HepG2 (cell line): ENCODE data around the gene ECSCR. TPM values are rescaled to one million over a fixed set of nuclear protein-coding genes. Genes with fewer than 3 reads are reported as not detected.
"Not testable (repeated sequence)": the region's sequence is repeated elsewhere in the genome, so short reads cannot be mapped to it uniquely, and the experiment has no call there.

Experiments
- ATAC-seq: fragments of 200-7000 bp; cut with Tn5 transposase; 3 replicates; pipeline ENCODE4 v1.9.1; 2020; ENCODE audit warnings: mild to moderate bottlenecking, moderate library complexity
- BruUV-seq: library from RNA; stranded (reverse); fragments of 400-500 nt; replicated peaks from 2 replicates; lab custom pipeline; 2021; lab: Mats Ljungman, UMichigan
- CTCF ChIA-PET: fragments of 300-600 bp; formaldehyde crosslinking; extraction: SDS; loops from one replicate; lab custom pipeline; 2021; ENCODE audit warnings: low total read pairs, inconsistent platforms, low intra/inter-chr PET ratio; lab: Yijun Ruan, JAX
- POLR2A ChIA-PET: fragments of 350-600 bp; sonication (Branson Sonifier 250); formaldehyde crosslinking; loops from one replicate; lab custom pipeline; 2020; ENCODE audit warnings: antibody characterized with exemption, inconsistent platforms; lab: Yijun Ruan, JAX
- DNase-seq: peaks from one replicate; pipeline ENCODE4 v3.0.0-alpha.2; 2015; ENCODE audit warnings: low spot score
- FAIRE-seq: peaks from 3 replicates; lab custom pipeline; 2011; peaks lifted over from hg19 to GRCh38; lab: Jason Lieb, UNC
- H2AFZ ChIP-seq: one replicate; pipeline ENCODE4 v1.6.1; 2011; ENCODE audit warnings: low read length, inconsistent platforms
- H3K27ac ChIP-seq: fragments of 300-600 bp; 3 replicates; pipeline ENCODE4 v1.8.0; 2011; ENCODE audit warnings: mixed run types, mild to moderate bottlenecking, mixed read lengths, low read length, inconsistent platforms; ENCODE audit not compliant: insufficient read depth; ENCODE audit errors: extremely low read length
- H3K27me3 ChIP-seq, 2 experiments: fragments of 200-600 bp in 1 of 2; 2 replicates in 1 of 2; 3 replicates in 1 of 2; pipeline versions ENCODE4 v1.6.0 to v1.8.0; 2011; ENCODE audit warnings: low read length in 2 of 2, mild to moderate bottlenecking in 2 of 2, moderate library complexity in 2 of 2, inconsistent platforms in 1 of 2; ENCODE audit not compliant: insufficient read depth in 2 of 2, control insufficient read depth in 1 of 2
- H3K36me3 ChIP-seq, 2 experiments: fragments of 200-600 bp in 1 of 2; replicated peaks in 1 of 2; 2 replicates in 1 of 2; 3 replicates in 1 of 2; pipeline versions ENCODE4 v1.5.1 to v1.8.0; 2011; ENCODE audit warnings: low read length in 2 of 2, inconsistent platforms in 1 of 2; ENCODE audit not compliant: insufficient read depth in 2 of 2, control insufficient read depth in 1 of 2
- H3K4me1 ChIP-seq: 2 replicates; pipeline ENCODE4 v1.5.1; 2012; ENCODE audit warnings: low read length, inconsistent platforms; ENCODE audit not compliant: insufficient read depth
- H3K4me2 ChIP-seq: 2 replicates; pipeline ENCODE4 v1.6.0; 2011; ENCODE audit warnings: low read depth, low read length, inconsistent platforms
- H3K4me3 ChIP-seq, 3 experiments: fragments of 200-600 bp in 1 of 3; sonication (generic), shearing (Covaris generic) in 1 of 3; replicated peaks in 1 of 3; 2 replicates each; pipeline ENCODE4 v1.5.1; 2011 to 2016; ENCODE audit warnings: low read length in 3 of 3, inconsistent platforms in 2 of 3, low read depth in 2 of 3, mild to moderate bottlenecking in 2 of 3, control low read depth in 1 of 3, mixed read lengths in 1 of 3; ENCODE audit not compliant: insufficient read depth in 1 of 3
- H3K79me2 ChIP-seq: one replicate; pipeline ENCODE4 v1.6.1; 2011; ENCODE audit warnings: low read length, inconsistent platforms; ENCODE audit not compliant: insufficient read depth
- H3K9ac ChIP-seq: 2 replicates; pipeline ENCODE4 v1.6.0; 2011; ENCODE audit warnings: mild to moderate bottlenecking, low read depth, low read length, inconsistent platforms; ENCODE audit not compliant: insufficient read depth
- H3K9me3 ChIP-seq: 2 replicates; pipeline ENCODE4 v1.5.1; 2012; ENCODE audit warnings: mild to moderate bottlenecking, low read length
- H4K20me1 ChIP-seq: 2 replicates; pipeline ENCODE4 v1.6.0; 2011; ENCODE audit warnings: inconsistent platforms, mild to moderate bottlenecking, low read length, moderate library complexity; ENCODE audit not compliant: insufficient read depth
- ARID4A ChIP-seq: sonication (generic); formaldehyde crosslinking; IDR thresholded peaks from 2 replicates; pipeline ENCODE4 v1.5.0; 2020; ENCODE audit warnings: mild to moderate bottlenecking, missing genetic modification reagents, borderline replicate concordance
- BORCS8-MEF2B ChIP-seq: sonication (generic); formaldehyde crosslinking; IDR thresholded peaks from 2 replicates; pipeline ENCODE4 v1.8.0; 2022; ENCODE audit warnings: mild to moderate bottlenecking, missing genetic modification reagents
- ELF1 ChIP-seq: sonication (generic); formaldehyde crosslinking; IDR thresholded peaks from 2 replicates; pipeline ENCODE4 v1.4.0; 2020; ENCODE audit warnings: missing genetic modification reagents
- ERF ChIP-seq: IDR thresholded peaks from 2 replicates; pipeline ENCODE4 v1.6.1; 2018; ENCODE audit warnings: missing biosample characterization, missing genetic modification reagents
- ETV5 ChIP-seq: IDR thresholded peaks from 2 replicates; pipeline ENCODE4 v1.6.1; 2018; ENCODE audit warnings: missing biosample characterization, missing genetic modification reagents, inconsistent platforms, borderline replicate concordance
- IRF2 ChIP-seq: IDR thresholded peaks from 2 replicates; pipeline ENCODE4 v1.6.1; 2018; ENCODE audit warnings: missing genetic modification reagents, missing compliant biosample characterization
- KLF16 ChIP-seq, 2 experiments: sonication (generic) in 1 of 2; formaldehyde crosslinking in 1 of 2; IDR thresholded peaks; 2 replicates each; pipeline versions ENCODE4 v1.6.1 to v1.8.0; 2016 to 2023; ENCODE audit warnings: missing genetic modification reagents in 2 of 2, missing compliant biosample characterization in 1 of 2
- MEIS2 ChIP-seq: sonication (generic); formaldehyde crosslinking; IDR thresholded peaks from 2 replicates; pipeline ENCODE4 v1.9.0; 2021; ENCODE audit warnings: mild to moderate bottlenecking, missing genetic modification reagents
- PHF21A ChIP-seq: sonication (generic); formaldehyde crosslinking; IDR thresholded peaks from 2 replicates; pipeline ENCODE4 v1.5.0; 2020; ENCODE audit warnings: mild to moderate bottlenecking, missing genetic modification reagents
- RCOR2 ChIP-seq: IDR thresholded peaks from 2 replicates; pipeline ENCODE4 v1.6.1; 2016; ENCODE audit warnings: missing biosample characterization, missing genetic modification reagents
- REL ChIP-seq: sonication (generic); formaldehyde crosslinking; conservative IDR thresholded peaks from 2 replicates; pipeline ENCODE4 v1.8.0; 2022; ENCODE audit warnings: mild to moderate bottlenecking, missing genetic modification reagents, moderate library complexity
- RFXAP ChIP-seq: sonication (generic); formaldehyde crosslinking; IDR thresholded peaks from 2 replicates; pipeline ENCODE4 v1.4.0; 2020; ENCODE audit warnings: missing genetic modification reagents, borderline replicate concordance
- SPEN ChIP-seq: sonication (generic); formaldehyde crosslinking; IDR thresholded peaks from 2 replicates; pipeline ENCODE4 v1.5.1; 2020; ENCODE audit warnings: low read depth, mild to moderate bottlenecking, missing genetic modification reagents
- TAF1 ChIP-seq: sonication (generic); formaldehyde crosslinking; IDR thresholded peaks from 2 replicates; pipeline ENCODE4 v1.4.0; 2020; ENCODE audit warnings: missing genetic modification reagents
- YEATS4 ChIP-seq: sonication (generic); formaldehyde crosslinking; IDR thresholded peaks from 2 replicates; pipeline ENCODE4 v1.4.0; 2020; ENCODE audit warnings: missing genetic modification reagents, borderline replicate concordance
- ZBTB25 ChIP-seq: IDR thresholded peaks from 2 replicates; pipeline ENCODE4 v1.6.1; 2018; ENCODE audit warnings: missing genetic modification reagents
- ZMYM4 ChIP-seq: sonication (generic); formaldehyde crosslinking; IDR thresholded peaks from 2 replicates; pipeline ENCODE4 v1.8.1; 2023; ENCODE audit warnings: mild to moderate bottlenecking, missing genetic modification reagents
- ZNF136 ChIP-seq: sonication (generic); formaldehyde crosslinking; IDR thresholded peaks from 2 replicates; pipeline ENCODE4 v1.8.1; 2022; ENCODE audit warnings: low read depth, mild to moderate bottlenecking, moderate library complexity, missing genetic modification reagents
- ZNF772 ChIP-seq: sonication (generic); formaldehyde crosslinking; IDR thresholded peaks from 2 replicates; pipeline ENCODE4 v1.5.0; 2020; ENCODE audit warnings: mild to moderate bottlenecking, missing genetic modification reagents
- ZNF792 ChIP-seq: IDR thresholded peaks from 2 replicates; pipeline ENCODE4 v1.6.1; 2016
- WGBS: methylation state at CpG from one replicate; pipeline ENCODE4 v1.1.6; 2017; ENCODE audit warnings: low lambda C conversion rate; 5-methylcytosine and 5-hydroxymethylcytosine counted together
- in situ Hi-C: cut with HindIII; loops from 2 replicates; pipeline ENCODE4 v1.10.0; 2017; ENCODE audit warnings: low pct_unique_long_range_greater_than_20kb; ENCODE audit not compliant: extremely low pct_ligation_motif_present
- intact Hi-C: fragments of 100-400 bp; cut with micrococcal nuclease; formaldehyde crosslinking; loops from one replicate; pipeline ENCODE4 v1.10.0; 2022; ENCODE audit not compliant: unreplicated experiment
- polyA plus RNA-seq, 8 experiments: library from polyadenylated mRNA; depleted of rRNA in 3 of 8; stranded (reverse) in 7 of 8; unstranded in 1 of 8; fragments of >200 nt; fragmentation: Illumina TruSeq in 4 of 8; extraction: Trizol in 4 of 8; gene quantifications; 2 replicates each; pipeline versions ENCODE4 v1.2.1 to v1.2.3, GENCODE V29; 2011 to 2016; ENCODE audit warnings: low read depth in 4 of 8, missing spikeins in 1 of 8, mixed read lengths in 1 of 8; ENCODE audit not compliant: insufficient read depth in 1 of 8
- total RNA-seq, 5 experiments: library from RNA; depleted of rRNA; stranded (reverse); fragments of >200 nt; fragmentation: Illumina TruSeq; extraction: Trizol; gene quantifications; 2 replicates each; pipeline ENCODE4 v1.2.3, GENCODE V29; 2016; ENCODE audit warnings: low read depth in 1 of 5

The ECSCR gene
- total and polyA plus RNA-seq, 2 of the 13 experiments (the other 11 are each of a cell fraction or from before 2014, with no cell fraction given), result 0.18 TPM; not detected in 1

- Histone ChIP-seq H3K4me3 (peak overlapping the region; percentile 77 to 84 (median 79)), H3K4me1 (peaks cover 33% of the 10 kb centered on the region), H3K9ac (peak overlapping the region; percentile 81), H3K4me2 (peak overlapping the region; percentile 82), H3K79me2 (peaks cover 35% of the 10 kb centered on the region), H3K27ac (peak overlapping the region; percentile 82), H2AFZ (peak overlapping the region; percentile 72)
- DNase-seq, result peak; percentile 81
- intact Hi-C loops, result loop anchor here (5.0 kb wide), 1 partner anchor 67 kb away; the partner anchor contains the start of gene DNAJC18
- H3K36me3 ChIP-seq, H3K27me3 ChIP-seq, CTCF ChIA-PET, FAIRE-seq, H3K9me3 ChIP-seq, H4K20me1 ChIP-seq, BruUV-seq, in situ Hi-C loops: not testable (repeated sequence)
- peak; percentile 89 for ATAC-seq
- WGBS, result 0% methylated on average over 15 of the region's 15 CpGs
- POLR2A ChIA-PET, result interaction anchor here (0.7 to 3.0 kb wide), 27 partner anchors 8 to 271 kb away, joined by 3 to 52 read pairs (median 5); partner anchors contain the start of genes DNAJC18, MATR3, PAIP2 and STING1
- TF ChIP-seq KLF16 (CRISPR knock-in tag; IDR thresholded peaks at IDR 0.05) (0 out of 4 replicates have a peak, but pooled peaks of 1 of the 2 experiments have one; percentile 30), IRF2 (CRISPR knock-in tag) (peak; percentile 78), PHF21A (CRISPR knock-in tag) (0 out of 2 replicates have a peak, but pooled peaks have one; percentile 50), YEATS4 (CRISPR knock-in tag) (peak; percentile 69; the same call in 1 of the 2 replicates), SPEN (0 out of 2 replicates have a peak, but pooled peaks have one; percentile 33), ZNF136 (CRISPR knock-in tag) (peak; percentile 44; the same call in 1 of the 2 replicates), TAF1 (peak; percentile 59; the same call in 1 of the 2 replicates), ARID4A (CRISPR knock-in tag) (peak; percentile 33; the same call in 1 of the 2 replicates), RFXAP (CRISPR knock-in tag) (0 out of 2 replicates have a peak, but pooled peaks have one; percentile 54), BORCS8-MEF2B (CRISPR knock-in tag) (peak; percentile 39; the same call in 1 of the 2 replicates), ZNF792 (CRISPR knock-in tag) (peak; percentile 58; the same call in 1 of the 2 replicates), ETV5 (CRISPR knock-in tag) (peak; percentile 71; the same call in 1 of the 2 replicates), ZNF772 (CRISPR knock-in tag) (0 out of 2 replicates have a peak, but pooled peaks have one; percentile 39), ELF1 (peak; percentile 12; the same call in 1 of the 2 replicates), ERF (CRISPR knock-in tag) (peak; percentile 66), REL (0 out of 2 replicates have a peak, but pooled peaks have one; percentile 19), MEIS2 (CRISPR knock-in tag) (peak; percentile 58; the same call in 1 of the 2 replicates), ZMYM4 (peak; percentile 95), RCOR2 (CRISPR knock-in tag) (0 out of 2 replicates have a peak, but pooled peaks have one; percentile 20), ZBTB25 (0 out of 2 replicates have a peak, but pooled peaks have one; percentile 32)
Observed at GRCh38 chr5:139503879-139504278, 41.3 kb upstream of the ECSCR start.
